Stimulated activated CD8-positive, alpha-beta memory T cell treated with anti-CD3 and anti-CD28 coated beads, Interleukin-12 subunit alpha, Interleukin-12 subunit beta, amount 100 ng/mL, for 1 hour (primary cell): Measurements from ENCODE around the gene IRF2BP2.
"Not testable (repeated sequence)": the region's sequence is repeated elsewhere in the genome, so short reads cannot be mapped to it uniquely, and the experiment has no call there.

Experiments used
- DNase-seq: peaks from one replicate; pipeline ENCODE4 v3.0.0-alpha.2; 2020; ENCODE audit warnings: low read depth

IRF2BP2 gene

DNA sequence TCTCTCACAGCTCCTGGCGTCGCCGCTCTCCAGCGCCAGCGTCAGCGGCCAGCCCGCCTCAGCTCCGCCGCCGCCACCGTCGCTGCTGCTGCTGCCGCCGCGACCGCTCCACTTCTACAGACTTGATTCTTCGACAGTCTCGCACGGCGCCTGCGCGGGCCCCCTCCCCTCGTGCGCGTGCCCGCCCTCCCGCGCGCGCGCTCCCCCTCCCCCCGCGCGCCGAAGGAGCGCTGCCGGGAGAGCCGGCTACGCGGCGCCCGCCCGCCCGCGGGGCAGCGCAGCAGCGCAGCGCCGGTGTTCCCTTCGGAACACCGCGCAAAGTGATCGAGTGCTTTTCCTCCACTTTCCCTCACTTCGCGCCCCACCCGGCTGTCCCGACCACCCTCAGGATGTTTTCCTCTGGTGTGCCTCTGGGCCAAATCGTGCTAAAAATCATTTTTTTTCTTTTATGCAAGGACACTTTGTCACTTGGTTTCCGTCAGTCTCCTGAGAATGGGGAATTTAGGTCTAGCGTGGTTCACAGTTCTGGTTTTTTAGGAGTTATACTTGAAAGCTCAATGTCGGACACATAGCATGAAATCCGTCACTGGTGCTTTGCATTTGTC is at the start of gene IRF2BP2:
TSS of gene IRF2BP2 (minus strand) at position 118 of the 605 bp plus-strand sequence. CDS start 684 bp downstream, outside the sequence.
- DNase-seq, result peak; percentile 65

DNA sequence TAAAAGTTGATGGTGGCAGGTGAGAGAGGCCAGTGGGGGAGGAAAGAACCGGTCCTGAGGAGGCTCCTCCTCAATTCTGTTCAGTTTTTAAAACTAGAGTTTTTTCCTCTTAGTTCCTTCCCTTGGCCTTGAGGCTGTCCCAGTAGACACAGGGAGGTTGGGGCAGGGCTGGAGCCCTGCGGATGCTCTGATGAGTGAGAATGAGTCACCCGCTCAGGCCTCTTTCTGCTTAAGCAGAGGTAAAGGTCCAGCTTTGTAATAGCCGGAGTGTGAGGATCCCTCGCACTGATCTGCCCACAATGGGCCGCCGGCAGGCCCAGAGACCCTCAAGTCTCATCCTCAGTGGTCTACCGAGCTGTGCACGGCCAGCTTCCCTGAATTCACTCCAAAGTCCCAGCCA is 49.6 kb upstream of the IRF2BP2 start:
- DNase-seq, result no peak

DNA sequence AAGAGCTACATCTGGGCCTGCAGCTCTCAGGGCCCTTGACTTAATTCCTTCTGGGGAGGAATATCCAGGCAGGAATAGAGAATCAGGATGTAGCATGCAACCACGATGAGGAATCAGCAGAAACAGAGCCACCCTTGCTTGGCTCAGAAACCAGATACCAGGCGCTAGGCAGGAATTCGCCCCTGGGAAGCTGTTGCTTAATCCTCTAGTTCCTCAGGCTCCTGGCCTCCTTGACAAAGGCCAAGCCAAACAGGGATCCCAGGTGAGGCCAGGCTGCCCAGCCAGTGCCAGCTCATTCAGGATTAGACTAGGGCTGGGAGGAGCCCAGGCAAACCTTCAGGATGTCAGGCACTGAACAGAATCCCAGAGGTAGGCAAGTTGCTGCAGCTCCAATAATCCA is 48.2 kb upstream of the IRF2BP2 start:
- no peak for DNase-seq

DNA sequence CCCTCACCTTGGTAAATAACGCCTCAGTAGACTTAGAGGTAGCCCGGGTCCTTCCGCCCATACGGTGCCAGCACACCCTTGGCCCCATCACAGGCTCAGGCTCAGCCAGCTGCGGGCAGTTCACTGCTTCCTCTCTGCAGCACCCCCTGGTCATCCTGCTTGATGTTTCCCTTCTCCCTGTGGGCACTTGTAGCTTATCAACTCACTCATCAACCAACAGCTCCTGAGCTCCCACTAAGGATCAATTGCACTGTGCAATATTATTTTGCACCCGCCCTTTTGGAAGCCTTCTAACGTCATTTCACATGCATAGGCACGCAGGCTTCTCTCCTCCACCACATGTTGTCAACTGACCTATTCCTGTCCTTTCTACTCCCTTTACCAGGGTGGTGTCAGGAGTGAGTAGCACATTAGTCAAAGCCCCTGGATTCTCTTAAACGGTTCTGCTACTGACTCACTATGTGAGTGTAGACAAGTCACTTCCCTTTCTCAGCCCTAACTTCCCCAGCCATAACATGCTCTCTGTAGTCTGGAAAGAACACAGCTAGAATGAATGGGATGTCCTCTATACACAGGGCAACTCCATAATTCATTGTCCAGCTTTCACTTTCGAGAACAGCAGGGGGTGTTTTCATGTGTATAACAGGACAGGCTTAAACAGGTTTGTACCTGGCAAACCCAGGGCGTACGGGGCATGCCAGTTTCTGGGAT is 47.1 kb upstream of the IRF2BP2 start:
- DNase-seq, result no peak

DNA sequence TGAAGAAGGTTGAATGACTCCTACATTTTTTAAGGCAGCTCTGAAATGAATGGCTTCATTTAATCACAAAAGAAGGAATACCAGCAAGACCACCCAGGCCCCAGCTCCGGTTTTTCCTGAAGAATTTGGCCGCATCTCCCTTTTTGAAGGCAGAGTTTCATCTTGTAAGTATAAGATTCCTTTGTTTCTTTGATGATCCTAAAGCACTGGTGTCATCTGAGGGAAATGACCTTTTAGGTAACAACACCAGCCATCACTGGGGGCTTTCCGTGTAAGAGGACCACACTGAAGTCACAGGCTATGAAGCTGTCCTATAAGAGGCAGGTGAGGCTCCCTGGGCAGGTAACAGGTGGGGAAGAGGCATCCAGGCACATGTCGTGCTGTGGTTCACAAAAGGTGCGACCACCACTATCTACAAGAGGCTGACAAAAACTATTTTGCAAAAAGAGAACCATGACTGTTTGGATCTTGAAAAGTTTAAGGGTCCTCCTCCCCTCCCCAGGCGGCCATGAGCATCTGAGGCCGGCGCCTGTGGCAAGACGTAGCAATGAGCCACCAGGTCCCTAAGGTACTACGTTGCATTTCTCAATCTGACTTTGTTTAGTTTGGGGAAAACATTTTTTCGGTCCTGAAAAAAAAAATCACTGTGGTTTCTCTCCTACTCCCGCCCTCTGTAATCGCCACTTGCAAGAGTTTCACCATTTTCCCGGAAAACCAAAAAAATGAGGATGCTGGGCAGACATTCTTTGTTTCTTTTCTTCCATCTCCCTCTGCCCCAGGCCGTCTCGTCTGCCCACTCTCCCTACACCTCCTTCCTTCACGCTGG is 46.3 kb upstream of the IRF2BP2 start:
- DNase-seq, result no peak

DNA sequence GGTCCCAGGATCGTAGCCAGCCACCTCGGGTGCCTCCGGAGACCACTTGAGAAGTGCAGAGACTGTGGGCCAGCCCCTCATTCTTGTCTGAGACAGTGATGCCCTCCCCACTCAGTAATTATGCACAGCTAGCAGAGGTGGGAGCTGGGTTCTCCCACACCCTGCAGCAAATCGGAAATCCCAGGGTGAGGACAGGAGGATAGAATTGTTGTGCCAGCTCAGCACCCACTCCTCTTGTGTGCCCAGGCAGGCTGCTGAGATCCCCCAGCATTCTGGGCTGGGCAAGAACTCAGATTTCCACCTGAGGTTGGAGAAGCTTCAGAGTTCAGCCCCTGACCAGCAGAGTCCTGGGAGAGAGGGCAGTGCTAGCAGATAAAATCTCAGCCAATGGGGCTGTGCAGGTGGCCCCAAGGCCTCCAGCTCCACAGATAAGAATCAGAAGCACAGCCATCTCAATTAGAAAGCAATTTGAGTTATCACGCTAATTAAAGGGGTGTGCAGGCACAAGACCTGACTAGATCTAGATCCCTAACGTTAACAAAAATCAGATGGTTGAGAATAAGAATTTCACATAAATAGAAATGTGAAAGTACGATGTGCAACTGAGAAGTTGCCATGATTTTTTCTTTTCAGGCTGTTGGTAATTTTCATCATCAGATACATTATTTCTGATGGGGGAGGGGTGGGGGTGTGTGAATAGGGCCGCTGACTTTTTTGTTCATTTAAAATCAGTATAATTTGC is 45.5 kb upstream of the IRF2BP2 start:
- DNase-seq, result no peak

DNA sequence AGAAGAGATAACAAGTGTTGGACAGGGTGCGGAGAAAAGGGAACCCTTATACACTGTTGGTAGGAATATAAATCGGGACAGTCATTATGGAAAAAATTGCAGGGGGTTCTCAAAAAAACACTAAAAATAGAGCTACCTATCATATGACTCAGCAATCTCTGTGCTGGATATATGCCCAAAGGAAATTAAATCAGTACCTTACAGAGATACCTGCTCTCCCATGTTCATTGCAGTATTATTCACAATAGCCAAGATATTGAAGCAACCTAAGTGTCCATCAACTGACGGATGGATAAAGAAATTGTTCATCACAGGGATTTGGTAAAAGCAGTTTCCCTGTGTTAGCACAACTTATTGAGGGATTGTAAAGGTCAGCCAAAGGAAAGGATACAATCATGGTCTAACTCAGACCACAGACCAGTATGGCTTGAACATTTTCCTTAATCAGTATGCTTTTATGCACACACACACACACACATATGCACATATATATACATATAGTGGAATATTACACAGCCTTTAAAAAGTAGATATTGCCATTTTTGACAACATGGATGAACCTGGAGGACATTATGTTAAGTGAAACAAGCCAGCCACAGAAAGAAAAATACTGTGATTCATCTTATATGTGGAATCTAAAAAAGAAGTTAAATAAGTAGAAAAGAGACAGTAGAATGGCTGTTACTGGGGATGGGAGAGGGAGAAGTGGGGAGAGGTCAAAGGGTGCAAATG is 44.2 kb upstream of the IRF2BP2 start:
- no peak for DNase-seq

DNA sequence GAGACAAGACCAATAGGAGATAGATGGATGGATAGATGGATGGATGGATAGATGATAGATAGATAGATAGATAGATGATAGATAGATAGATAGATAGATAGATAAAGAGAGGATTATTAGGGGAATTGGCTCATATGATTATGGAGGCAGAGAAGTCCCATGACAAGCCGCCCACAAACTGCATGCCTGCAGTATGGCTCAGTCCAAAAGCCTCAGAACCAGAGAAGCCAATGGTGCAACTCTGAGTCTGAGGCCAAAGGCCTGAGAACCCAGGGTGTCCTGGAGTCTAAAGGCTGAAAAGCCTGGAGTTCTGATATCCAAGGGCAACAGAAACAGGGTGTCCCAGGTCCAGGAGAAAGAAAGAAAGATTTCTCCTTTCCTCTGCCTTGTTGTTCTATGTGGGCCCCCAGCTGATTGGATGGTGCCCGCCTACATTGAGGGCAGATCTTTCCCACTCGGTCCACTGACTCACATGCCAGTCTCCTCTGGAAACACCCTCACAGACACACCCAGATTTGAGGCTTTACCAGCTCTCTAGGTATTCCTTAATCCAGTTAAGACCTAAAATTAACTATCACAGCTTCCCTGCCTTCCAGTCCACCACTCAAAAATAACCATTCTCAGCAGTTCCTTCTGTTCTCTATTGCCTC is 39.6 kb upstream of the IRF2BP2 start:
- no peak for DNase-seq

DNA sequence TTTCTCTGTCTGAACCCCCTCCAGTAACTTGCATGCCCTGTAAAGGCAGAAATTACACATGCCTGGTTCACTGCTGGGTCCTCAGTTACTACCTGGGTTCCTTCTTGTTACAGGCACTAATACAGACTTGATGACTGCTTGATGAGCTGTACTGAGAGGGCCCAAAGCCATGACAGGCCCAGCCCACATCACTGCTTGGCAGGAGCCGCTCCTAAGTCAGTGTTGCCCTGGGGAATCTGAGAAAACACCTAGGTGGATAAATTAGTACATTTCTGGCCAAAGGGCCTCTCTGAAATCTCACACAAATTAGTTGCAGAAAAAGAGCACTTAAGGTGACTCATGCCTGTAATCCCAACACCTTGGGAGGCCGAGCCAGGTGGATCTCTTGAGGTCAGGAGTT is 37.8 kb upstream of the IRF2BP2 start:
- no peak for DNase-seq

DNA sequence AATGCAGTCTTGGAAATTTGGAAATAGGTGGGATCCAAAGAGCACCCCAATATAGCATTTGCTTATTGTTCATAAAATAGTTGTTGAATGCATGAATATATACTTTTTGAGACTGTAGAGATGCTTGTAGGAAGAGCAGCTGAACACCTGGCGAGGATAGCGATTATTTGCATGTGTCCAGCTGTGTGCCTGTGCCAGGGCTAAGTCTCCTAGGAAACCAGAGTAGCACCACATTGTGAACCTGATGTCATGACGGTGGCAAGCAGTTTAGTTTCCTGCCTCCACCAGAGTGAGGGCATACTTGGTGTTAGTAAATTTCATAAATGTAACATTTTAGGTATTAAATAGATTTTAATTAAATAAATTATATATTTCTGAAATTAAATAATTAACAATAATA is 37.3 kb upstream of the IRF2BP2 start:
- no peak for DNase-seq

DNA sequence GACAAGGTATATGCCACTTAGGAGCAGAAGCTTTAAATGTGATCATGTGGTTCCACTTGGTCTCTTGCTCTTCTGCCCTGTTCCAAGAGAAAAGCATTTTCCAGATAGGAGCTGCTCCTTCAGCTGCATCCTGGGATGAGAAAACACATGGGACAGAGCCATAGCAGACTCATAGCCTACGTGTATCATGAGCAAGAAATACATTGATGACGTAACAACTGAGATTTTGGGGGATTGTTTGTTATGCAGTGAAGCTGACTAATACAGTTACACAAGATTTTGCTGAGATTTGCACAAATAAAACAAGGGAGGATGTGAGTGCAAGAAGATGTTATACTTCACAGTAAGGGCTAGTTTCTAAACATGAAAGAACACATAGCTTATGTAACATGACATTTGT is 36.0 kb upstream of the IRF2BP2 start:
- DNase-seq, result no peak

DNA sequence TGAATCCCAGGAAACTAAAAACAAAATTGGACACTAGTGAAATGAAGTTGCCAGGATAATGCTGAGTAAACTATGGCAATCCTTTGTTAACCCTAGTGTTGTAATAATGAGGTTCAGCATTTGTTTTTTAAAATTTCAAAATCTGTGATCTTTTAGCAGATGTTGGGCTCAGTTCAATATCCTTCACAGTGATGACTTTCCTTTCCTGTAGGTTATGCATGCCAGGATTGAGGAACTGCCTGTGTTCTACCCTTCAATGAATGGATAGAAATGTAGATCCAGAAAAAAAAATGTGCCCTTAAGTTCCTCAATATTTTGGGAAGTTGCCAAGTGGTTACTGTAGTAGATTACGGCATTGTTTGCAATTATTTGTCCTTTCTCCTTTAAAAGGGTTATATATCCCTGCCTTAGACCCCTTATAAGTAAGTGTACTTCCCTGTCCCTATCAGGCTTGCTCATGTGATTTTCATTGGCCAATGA is 35.5 kb upstream of the IRF2BP2 start:
- no peak for DNase-seq

DNA sequence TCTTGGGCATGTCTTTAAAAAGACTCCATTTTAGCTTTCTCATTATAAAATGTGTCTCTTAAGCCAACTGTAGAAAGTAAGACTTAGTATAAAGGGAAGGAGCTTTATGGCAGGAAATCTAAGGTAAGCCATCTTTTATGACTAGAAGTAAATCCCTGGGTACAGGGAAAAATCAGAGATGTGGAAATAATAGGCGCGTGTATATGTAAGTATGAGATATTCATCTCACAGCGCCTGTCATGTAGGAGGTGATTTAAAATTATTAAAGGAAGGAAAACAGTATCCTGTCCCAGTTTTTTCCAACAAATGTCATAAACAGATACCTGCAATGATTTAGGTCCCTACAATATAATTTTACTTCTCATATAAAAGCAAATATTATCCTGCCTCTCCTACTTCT is 35.0 kb upstream of the IRF2BP2 start:
- no peak for DNase-seq

DNA sequence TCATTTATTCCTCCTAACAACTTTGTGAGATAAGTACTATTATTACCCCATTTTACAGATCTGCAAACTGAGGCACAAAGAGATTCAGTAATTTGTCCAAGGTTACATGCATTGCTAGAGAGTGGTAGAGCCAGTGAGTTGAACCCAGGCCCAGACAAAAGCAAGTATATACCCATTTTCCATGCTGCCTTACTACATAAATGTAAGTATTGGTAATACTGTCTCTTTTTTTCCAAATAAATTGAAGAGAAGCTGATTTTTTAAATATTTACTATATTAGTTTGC is 33.8 kb upstream of the IRF2BP2 start:
- DNase-seq, result no peak

DNA sequence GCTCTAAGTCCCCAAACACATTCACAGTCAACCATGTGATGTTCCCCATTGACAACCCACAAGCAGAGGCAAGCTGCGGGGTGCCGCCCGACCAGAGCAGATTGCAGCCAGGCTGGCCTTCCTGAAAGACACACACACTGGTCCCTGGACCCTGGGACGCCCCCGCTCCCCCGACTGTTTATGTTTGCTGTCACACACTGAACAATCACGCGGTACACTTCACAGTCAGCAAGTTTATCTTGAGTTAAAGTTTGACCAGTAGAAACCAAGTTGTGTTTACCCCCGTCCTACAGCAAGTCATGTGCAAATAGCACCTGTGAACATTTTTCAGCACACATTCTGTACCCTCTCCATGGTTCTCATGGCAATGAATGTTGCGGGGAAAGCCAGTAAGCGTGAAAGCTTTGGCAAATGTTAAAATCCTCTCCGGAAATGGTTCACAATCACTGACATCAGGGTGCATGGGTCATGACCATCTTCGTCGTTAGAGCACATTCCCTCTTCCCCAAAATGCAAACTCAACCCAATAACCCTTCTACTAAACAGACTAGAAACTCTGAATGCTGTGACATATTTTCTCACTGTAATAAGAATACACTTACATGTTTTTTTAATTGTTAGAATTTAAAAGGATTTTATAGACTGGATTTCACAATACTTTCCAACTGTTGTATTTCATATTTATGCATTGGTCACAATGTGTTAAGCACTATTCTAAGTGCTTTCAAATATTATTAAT is 33.3 kb upstream of the IRF2BP2 start:
- DNase-seq, result no peak

DNA sequence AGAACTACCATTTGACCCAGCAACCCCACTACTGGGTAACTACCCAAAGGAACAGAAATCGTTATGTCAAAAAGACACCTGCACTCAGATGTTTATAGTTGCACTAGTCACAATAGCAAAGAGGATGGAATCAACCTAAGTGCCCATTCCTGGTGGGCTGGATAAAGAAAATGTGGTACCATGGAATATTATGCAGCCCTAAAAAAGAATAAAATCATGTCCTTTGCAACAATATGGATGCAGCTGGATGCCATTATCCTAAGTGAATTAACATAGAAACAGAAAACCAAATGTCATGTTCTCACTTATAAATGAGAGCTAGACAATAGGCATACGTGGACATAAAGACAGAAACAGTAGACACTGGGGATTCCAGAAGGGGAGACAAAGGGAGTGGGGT is 32.5 kb upstream of the IRF2BP2 start:
- no peak for DNase-seq

DNA sequence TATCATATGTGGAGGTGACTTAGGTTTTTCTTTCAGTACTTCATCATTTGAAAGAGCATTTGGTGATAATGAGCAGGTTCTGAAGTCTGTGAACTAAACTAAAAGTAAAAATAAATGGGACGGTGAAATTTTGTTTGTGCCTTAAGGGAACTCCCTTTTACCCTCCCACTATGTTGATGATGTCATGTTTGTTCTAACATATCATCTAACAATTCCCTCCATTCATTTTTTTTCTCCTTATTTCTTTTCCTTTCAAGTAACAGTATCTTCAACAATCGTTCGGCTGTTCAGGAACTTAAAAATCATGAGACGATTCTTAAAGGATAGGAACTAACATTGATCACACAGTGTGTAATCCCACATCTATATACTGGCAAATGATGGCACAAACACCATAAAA is 30.0 kb upstream of the IRF2BP2 start:
- no peak for DNase-seq

DNA sequence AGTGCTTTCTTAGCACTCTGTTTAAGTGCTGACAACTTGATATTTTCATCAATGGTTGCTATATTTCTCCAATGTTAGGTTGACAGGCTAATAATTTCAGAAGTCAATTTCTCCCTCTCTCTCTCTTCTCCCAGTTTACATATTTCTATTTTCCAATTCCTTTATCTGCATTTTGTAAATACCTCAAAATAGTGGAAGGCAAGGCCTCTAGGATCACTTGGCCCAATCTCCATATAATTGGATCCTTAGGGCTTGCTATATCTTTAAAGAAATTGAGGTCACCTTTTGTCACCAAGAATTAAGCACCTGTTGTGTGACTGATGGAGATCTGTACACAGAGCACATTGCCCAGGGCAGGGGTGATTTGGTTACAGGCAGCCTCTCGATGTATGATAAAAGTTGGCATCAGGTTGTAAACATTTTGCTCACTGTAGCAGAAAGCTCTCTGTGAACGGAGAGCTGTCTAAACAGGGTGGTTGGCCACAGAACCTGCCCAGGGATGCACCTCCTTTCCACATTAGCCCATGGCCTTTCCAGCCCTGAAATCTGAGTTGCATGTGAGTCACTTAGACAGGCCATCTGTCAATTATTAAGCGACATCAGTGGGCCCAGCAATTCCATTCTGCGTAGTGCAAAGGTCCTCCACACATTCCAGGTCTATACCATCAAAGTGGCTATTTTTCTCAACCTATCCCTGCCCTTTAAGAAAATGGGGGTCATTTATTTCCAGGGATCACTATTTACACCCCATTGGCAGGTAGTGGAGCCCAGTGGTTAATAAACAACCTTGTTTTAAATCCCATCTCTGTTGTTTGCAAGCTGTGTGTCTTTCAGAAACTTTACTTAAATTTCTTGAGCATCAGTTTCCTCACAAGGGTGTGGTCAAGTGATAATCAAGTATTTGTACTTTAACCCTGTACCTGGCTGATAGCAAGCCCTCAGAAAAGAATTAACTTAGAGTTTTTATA is 29.1 kb upstream of the IRF2BP2 start:
- DNase-seq, result no peak

DNA sequence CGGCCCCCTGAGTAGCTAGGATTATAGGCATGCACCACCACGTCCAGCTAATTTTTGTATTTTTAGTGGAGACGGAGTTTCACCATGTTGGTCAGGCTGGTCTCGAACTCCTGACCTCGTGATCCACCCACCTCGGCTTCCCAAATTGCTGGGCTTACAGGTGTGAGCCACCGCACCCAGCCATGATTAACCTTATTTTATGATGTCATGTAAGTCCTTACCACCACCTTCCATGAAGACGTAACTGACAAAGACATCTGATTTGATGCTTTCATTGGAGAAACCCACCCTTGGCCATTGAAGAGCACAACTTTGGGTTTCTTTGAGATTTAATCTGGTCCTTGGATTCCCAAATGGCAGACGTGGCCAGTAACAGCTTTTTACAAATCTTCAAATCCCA is 24.9 kb upstream of the IRF2BP2 start:
- DNase-seq, result not testable (repeated sequence)
